ENCODE measurements around the gene C3orf85.

The C3orf85 gene

DNA sequence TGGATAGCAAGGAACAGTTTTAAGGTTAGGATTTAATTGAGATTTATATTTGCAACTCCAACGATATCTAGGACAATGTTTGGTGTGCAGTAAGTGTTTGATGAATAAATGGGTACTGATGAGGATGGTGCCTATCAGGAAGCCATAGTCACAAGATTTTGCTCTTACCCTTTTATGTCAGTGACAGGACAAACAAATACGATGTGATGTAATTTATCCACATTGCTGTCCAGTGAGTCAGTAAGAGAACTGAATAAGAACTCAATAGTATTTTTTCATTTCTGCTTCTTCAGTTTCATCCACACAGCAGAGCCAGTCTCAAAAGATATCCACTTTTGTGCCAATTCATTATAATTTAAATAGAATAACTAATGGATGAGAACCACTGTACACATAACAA, 18.5 kb downstream of the C3orf85 start:
- no peak for DNase-seq

DNA sequence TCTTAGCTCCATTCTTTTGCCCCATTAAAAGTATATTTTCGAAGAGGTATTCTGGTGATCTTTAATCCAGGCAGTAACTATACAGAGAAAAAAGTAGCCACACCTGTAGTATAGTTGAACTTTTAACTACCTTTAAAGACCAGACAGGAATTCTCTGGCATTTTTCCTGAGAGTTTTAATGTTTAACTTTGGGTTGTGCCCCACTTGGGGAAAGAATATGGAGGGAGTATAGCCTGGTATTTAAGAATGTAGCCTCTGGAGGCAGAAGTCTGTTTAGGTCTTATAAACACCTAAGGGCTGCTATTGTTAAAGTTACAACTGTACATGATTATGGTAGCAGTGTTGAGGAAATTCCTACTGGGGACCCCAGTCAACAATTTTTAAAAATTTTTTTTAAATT, 19.3 kb downstream of the C3orf85 start:
- DNase-seq: no peak

DNA sequence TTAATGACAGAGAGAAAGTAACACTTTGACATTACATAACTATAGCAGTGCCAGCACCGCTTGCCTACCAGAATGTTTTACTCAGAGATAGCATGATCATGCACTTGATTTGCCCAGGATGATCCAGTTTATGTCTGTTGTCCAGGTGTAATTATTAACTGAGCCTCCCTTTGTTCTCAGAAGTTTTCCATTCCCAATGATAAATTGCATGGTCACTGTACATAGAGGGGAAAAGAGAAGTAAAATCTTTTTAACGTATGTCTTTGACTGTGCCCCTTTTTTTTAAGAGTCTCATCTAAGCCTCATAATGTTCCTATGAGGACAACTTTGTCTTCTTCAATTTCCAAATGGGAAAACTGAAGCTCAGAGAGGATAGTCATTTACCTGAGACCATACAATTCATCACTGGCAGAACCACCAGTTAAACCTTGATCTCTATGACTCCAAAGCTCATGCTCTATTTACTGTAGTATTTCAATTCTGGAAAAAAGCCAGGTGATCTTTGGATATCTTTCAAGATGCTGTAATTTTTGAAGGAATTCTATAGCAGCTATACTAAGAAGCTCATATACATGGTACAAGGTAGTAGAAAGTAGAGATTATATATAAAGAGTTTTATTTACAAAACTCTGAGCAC, 25.1 kb downstream of the C3orf85 start:
- DNase-seq: no peak

DNA sequence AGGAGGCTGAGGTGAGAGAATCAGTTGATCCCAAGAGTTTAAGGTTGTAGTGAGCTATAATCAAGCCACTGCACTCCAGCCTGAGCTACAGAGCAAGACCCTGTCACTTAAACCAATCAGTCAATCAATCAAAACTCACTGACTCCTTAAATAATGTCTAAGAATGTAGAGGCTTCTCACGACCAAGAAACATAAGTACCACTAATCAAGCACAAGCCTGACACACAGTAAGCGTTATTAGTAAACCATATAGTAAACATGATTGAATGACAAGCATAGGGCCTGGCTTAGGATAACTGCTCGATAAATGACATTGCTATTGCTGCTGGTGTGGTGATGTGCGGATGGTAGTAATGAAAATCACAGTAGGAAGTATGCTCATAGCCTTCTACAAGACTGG, 29.4 kb downstream of the C3orf85 start:
- DNase-seq: no peak

DNA sequence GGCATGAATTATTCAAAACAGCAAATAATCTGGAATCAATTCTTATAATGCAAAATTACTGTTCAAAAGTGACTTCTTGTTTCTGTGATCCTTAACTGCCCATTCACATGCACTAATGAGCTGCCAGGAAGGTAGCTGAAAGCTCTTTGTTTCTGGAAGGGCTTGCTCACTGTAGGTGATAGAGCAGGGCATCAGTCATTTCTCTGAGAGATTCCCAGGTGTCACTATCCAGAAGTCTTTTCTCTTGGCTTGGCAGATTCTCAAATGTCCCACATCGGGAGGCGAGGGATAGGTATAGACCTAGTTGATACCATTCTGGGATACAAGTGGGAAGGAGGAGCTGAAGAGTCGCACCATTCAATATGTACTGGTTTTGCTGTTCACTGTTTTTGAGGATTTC, 35.0 kb downstream of the C3orf85 start:
- no peak for DNase-seq

DNA sequence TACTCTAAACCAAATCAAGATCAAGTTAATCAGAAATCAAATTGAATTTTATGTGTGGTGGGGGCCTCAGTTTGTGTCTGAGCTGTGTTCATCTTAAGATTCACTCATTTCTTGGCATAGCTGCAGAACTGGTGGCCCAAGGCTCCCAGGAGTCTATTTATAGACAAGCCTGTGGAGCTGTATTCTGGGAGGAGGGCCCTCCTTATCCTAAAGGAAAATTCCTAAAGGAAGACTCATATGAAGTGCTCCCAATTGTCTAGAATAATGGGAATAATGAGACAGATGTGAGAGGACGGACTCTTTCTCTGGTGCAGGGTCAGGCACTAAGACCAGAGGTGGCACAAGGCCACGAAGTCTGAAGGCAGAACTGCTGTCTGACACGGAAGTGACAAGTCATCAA, 38.9 kb downstream of the C3orf85 start:
- DNase-seq: no peak

DNA sequence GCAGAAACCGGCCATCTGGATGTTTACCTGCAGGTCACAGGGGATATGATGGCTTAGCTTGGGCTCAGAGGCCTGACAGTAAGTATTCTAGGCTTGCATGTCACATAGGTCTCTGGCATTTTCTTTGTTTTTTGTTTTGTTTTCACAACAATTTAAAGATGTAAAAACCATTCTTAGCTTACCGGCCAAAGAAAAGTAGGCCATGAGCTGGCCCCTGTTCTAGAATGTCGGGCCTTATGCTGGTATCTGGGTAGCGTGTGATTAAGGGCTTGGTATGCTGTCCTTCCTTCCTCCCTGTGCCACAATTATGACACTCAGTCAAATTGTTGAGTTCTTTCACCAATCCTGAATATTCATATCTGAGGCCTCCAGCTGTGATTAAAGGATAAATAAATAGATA, 40.2 kb downstream of the C3orf85 start:
- DNase-seq: no peak

DNA sequence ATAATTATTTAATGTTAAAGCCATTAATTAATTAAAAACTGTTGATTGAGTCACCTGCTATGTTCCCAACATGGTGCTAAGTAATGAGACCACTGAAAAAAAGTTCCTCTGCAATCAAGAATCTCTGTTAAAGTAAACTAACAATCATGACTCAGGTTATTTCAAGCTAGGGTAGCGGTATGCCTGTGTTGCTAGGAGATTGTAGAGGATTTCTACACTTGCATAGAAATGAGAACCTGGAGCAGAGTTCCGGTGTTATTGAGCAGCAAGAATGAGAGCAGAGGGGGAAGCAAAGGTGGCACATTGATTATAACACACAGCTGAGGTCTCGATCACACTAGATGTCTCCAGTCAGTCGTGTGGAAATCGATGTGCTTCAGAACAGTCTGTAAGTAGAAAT, 41.4 kb downstream of the C3orf85 start:
- no peak for DNase-seq

DNA sequence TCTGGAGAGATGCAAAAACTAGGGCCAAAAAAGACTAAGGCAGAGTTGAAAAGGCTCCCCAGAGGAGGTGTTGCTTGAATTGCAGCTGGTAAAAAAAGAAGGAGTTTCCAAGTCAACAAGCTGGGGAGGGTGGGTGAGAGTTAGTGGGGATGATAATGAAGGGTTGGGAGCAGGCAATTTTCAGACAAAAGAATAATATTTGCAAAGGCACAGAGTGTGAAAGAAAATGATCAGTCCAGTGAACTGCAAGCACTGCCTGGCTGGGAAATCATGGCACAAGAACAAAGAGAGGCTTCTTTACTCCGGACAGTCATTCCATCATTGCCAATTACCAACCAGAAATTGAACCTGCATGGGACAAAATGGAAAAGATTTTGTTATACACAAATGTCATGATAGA, 42.2 kb downstream of the C3orf85 start:
- no peak for DNase-seq

DNA sequence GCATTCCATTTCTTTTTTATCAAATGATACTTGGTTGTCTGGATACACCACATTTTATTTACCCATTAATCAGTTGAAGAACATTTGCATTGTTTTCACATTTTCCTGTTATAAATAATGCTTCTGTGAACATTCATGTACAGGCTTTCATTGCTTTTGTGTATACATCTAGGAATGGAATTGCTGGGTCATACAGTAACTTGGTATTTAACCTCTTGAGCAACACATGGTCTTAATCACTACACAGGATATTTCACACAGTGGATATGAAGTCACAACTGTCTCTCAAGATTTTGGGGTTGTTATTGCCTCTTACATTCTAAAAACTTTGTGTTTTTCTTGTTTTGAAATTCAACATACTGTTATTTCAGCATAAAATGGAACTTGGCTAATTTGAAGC, 48.2 kb downstream of the C3orf85 start:
- no peak for DNase-seq

DNA sequence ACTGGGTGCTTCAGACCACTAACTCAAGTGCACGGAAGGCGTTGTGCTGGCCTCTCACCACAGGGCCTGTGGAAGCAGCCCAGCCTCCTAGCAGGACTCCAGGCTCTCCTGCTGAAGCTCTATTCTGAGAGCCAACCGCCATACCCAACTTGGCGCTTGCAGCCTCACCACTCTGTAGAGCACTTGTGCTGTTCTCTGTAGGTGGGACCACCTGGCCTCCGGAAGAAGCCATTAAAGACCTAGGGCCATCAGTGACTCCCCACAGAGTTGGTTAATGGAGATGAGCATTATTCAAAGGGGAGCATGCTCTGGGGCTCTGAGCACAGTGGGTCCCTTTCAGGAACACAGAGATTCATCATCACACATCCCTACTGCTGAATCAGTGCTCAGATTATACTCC, 50.9 kb downstream of the C3orf85 start:
- DNase-seq: no peak

DNA sequence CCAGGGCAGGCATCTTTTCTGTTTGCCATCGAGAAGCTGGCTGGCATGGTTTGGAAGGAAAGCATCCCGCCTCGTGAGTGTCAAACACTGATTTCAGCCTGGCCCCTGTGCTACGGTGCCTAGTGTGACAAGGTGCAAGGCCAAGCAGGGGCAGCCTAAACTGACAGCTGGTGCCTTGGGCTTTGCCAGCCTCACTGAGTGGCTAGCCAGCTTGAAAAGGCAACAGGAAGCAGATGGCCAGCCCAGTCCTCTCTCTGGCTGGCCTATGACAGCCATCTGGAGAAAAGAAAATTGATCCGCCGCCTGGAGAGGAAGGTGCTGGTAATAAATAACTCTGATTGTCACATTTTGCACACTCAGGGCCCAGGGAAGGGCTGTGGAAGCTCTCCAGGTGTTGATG, 52.2 kb downstream of the C3orf85 start:
- no peak for DNase-seq

DNA sequence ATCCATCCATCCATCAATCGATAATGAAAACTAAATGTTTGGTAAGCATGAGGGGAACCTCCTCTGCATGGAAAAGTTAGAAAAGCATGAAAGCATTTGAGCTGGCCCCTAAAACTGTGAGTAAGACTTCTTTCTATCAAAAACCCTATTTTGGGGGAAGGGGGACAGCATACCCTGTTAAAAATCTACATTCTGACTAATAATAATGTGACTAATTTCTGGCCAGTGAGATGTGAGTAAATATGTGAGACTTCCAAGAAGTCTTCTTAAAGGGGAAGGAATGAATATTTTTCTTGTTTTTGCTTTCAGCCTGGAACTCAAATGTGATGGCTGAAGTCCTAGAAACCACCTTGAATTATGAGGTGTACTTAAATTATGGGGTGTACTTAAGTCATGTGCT, 54.9 kb downstream of the C3orf85 start:
- no peak for DNase-seq

DNA sequence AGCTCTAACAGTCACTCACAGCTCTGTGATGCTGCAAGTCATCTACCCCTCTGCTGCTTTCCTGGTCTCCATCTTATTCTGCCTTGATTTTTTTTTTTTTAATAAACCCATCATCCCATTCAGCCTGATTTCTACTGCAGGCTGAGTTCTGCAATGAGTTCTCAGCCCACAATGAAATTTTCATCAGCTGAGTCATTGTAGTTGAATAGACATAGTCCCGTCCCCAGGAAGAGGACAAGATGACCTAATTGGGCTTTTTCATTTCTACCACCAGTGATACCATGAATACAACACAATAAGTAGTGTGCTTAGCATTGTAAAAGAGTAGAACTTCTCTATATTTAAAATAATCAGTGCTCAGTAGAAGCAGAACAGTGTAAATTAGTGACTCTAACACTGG, 59.3 kb downstream of the C3orf85 start:
- no peak for DNase-seq

All from NCI-H1436 (cell line).